Measurements from ENCODE around the gene GAB1. TPM values are rescaled to one million over a fixed set of nuclear protein-coding genes. Genes with fewer than 3 reads are reported as not detected.

The GAB1 gene
- total RNA-seq (1 to 10 TPM in 2 of 5 donors, under 1 TPM in 3; 0.20 to 1.7 (median 0.96) TPM), total RNA-seq (0.13 to 3.3 (median 0.83) reads per million in 29 experiments)
- total RNA-seq (2013), result 0.61 TPM

DNA sequence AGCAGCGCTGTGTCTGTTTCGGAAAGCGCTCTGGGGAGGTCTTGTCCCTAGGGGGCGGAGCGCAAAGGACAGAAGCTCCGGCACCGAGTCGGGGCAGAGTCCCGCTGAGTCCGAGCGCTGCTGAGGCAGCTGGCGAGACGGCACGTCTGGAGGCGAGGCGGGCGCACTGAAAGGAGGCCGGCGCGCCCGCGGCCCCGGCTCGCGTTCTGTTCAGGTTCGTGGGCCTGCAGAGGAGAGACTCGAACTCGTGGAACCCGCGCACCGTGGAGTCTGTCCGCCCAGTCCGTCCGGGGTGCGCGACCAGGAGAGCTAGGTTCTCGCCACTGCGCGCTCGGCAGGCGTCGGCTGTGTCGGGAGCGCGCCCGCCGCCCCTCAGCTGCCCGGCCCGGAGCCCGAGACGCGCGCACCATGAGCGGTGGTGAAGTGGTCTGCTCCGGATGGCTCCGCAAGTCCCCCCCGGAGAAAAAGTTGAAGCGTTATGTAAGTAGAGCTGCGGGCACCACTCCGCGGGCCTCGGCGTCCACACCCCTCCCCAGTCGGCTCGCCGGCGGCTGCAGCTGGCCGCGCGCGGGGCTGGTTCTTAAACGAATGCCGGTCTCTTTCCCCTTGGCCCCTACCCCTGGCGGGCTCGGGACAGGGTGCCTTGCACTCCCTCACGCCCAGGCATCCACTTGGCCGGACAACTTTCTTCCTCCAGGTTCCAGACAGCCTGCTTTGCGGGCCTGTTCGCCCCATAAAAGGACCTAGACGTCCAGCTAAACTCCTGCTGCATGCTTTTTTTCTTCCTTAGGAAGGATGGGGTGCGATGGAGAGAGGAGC lies at the start of gene GAB1:
GAB1 (plus strand) TSS at position 96 of the 819 bp plus-strand sequence; CDS start at position 409, 313 bp downstream.
- CTCF ChIA-PET, result no interaction called here
- H3K36me3 Mint-ChIP-seq, result no peaks in the 10 kb centered on the region
- DNase-seq (peak in 6 of 35 experiments; percentile 4 to 25 (median 9)), ATAC-seq (replicated peaks in 1 of 4) (peak; percentile 26 to 58 (median 40))
- WGBS (ENCODE audit: insufficient coverage), result under 1% methylated on average over 74 of the region's 81 CpGs
- peaks cover 6 to 12% (median 10%) of the 10 kb centered on the region in 3 donors for H3K4me1 Mint-ChIP-seq
- no peaks in the 10 kb centered on the region for H3K9me3 Mint-ChIP-seq
- H3K36me3 ChIP-seq (ENCODE audit: control insufficient read depth in 2 of 2, extremely low read depth in 1 of 2, insufficient read depth in 1 of 2, low read length in 1 of 2), result no peaks in the 10 kb centered on the region
- no peak within 1 kb of the TSS for H3K27ac ChIP-seq (ENCODE audit: low read length)
- H3K27me3 Mint-ChIP-seq, result peaks cover 34 to 42% of the 10 kb centered on the region in 2 donors
- H3K4me1 ChIP-seq (ENCODE audit: control insufficient read depth in 1 of 2, extremely low read depth in 1 of 2, insufficient read depth in 2 of 2, low read length in 2 of 2), result peaks cover 0 to 22% of the 10 kb centered on the region in 2 experiments
- H3K4me3 Mint-ChIP-seq, result peak within 1 kb of the TSS; percentile 64 to 84 (median 76)
- H3K9me3 ChIP-seq, result no peaks in the 10 kb centered on the region
- H3K4me3 ChIP-seq (ENCODE audit: control insufficient read depth in 1 of 2, extremely low read depth in 1 of 2, low read length in 1 of 2), result peak within 1 kb of the TSS; percentile 45 to 81
- peaks cover 0 to 40% of the 10 kb centered on the region in 2 experiments for H3K27me3 ChIP-seq (replicated peaks in 1 of 2; ENCODE audit: control insufficient read depth in 2 of 2, extremely low read depth in 1 of 2, insufficient read depth in 2 of 2, low read length in 1 of 2)
- peak within 1 kb of the TSS in 1 of 2 donors; percentile 74 for H3K27ac Mint-ChIP-seq
- POLR2A ChIA-PET, result no interaction called here

DNA sequence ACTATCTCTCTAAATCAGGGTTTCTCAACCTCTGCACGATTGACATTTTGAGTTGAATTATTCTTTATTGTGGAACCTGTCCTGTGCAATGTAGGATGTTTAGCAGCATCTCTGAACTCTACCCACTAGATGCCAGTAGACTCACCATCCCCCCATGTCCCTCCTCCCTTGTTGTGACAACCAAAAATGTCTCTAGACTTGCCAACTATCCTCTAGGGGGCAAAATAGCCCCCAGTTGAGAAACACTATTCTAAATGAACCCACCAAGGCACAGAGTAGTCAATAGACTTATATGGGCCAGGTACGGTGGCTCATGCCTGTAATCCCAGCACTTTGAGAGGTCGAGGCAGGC lies 49.1 kb upstream of the GAB1 start:
- ChIA-PET POLR2A (no interaction called here), CTCF (interaction anchor here (0.6 kb wide), 2 partner anchors 15 to 1659 kb away, joined by 3 to 4 read pairs; no protein-coding TSS in a partner anchor)
- no peaks in the 10 kb centered on the region for H3K36me3 ChIP-seq (ENCODE audit: control insufficient read depth in 2 of 2, extremely low read depth in 1 of 2, insufficient read depth in 1 of 2, low read length in 1 of 2)
- Mint-ChIP-seq H3K27me3 (peaks cover 2 to 4% of the 10 kb centered on the region in 2 donors), H3K4me1 (no peaks in the 10 kb centered on the region), H3K4me3 (no peak overlapping the region), H3K9me3 (no peaks in the 10 kb centered on the region), H3K27ac (no peak overlapping the region), H3K36me3 (no peaks in the 10 kb centered on the region)
- H3K27me3 ChIP-seq (replicated peaks in 1 of 2; ENCODE audit: control insufficient read depth in 2 of 2, extremely low read depth in 1 of 2, insufficient read depth in 2 of 2, low read length in 1 of 2), result peaks cover 0 to 2% of the 10 kb centered on the region in 2 experiments
- 80% methylated on average over 1 of the region's 3 CpGs for WGBS (ENCODE audit: insufficient coverage)
- no peak overlapping the region for H3K27ac ChIP-seq (ENCODE audit: low read length)
- H3K4me3 ChIP-seq (ENCODE audit: control insufficient read depth in 1 of 2, extremely low read depth in 1 of 2, low read length in 1 of 2), result no peak overlapping the region
- DNase-seq (no peak), ATAC-seq (replicated peaks in 1 of 4) (no peak)
- no peaks in the 10 kb centered on the region for H3K9me3 ChIP-seq
- no peaks in the 10 kb centered on the region for H3K4me1 ChIP-seq (ENCODE audit: control insufficient read depth in 1 of 2, extremely low read depth in 1 of 2, insufficient read depth in 2 of 2, low read length in 2 of 2)

DNA sequence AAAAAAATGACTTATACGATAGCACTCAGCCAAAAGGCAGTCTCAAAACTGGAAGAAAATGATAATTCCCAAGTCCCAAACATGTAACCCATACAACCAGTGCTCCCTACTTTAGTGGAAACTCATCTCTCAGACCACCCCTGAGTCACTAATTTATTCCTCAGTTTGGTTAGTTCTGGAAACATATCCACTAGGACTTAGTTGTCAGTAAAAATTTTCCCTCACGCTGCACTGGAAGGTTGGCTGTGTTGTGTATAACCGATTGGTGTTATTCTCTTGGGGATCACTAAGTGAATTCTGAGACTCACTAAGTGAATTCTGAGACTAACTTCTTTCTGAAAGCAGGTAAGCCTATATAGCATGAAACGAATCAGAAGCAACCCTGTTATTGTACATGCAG lies 48.5 kb upstream of the GAB1 start:
- H3K36me3 ChIP-seq (ENCODE audit: control insufficient read depth in 2 of 2, extremely low read depth in 1 of 2, insufficient read depth in 1 of 2, low read length in 1 of 2), result no peaks in the 10 kb centered on the region
- Mint-ChIP-seq H3K4me3 (no peak overlapping the region), H3K9me3 (no peaks in the 10 kb centered on the region), H3K27ac (no peak overlapping the region), H3K36me3 (no peaks in the 10 kb centered on the region), H3K27me3 (peaks cover 2 to 4% of the 10 kb centered on the region in 2 donors), H3K4me1 (no peaks in the 10 kb centered on the region)
- no peak overlapping the region for H3K4me3 ChIP-seq (ENCODE audit: control insufficient read depth in 1 of 2, extremely low read depth in 1 of 2, low read length in 1 of 2)
- no peaks in the 10 kb centered on the region for H3K9me3 ChIP-seq
- POLR2A ChIA-PET, result no interaction called here
- no peak for DNase-seq
- ATAC-seq (replicated peaks in 1 of 4), result no peak
- 92% methylated on average over 2 of the region's 4 CpGs for WGBS (ENCODE audit: insufficient coverage)
- CTCF ChIA-PET, result interaction anchor here (0.6 kb wide), 2 partner anchors 14 to 1659 kb away, joined by 3 to 4 read pairs; no protein-coding TSS in a partner anchor
- no peak overlapping the region for H3K27ac ChIP-seq (ENCODE audit: low read length)
- H3K27me3 ChIP-seq (replicated peaks in 1 of 2; ENCODE audit: control insufficient read depth in 2 of 2, extremely low read depth in 1 of 2, insufficient read depth in 2 of 2, low read length in 1 of 2), result peaks cover 0 to 2% of the 10 kb centered on the region in 2 experiments
- no peaks in the 10 kb centered on the region for H3K4me1 ChIP-seq (ENCODE audit: control insufficient read depth in 1 of 2, extremely low read depth in 1 of 2, insufficient read depth in 2 of 2, low read length in 2 of 2)

DNA sequence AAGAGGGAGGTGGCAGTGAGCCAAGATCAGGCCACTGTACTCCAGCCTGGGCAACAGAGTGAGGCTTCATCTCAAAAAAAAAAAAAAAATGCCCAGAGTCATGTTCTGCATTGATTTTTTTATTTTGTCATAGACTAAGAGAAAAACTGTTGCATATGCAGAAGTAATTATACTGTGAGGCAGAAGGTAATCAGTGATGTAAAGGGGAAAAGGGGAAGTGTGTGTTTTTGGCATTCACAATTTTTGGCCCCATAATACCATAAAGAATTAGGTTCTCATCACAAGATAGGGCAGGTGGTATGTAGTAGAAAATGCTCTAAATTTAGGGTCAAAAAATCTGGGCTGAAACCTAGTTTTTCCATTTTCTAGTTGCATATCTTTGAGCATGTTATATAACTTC lies 47.3 kb upstream of the GAB1 start:
- Histone ChIP-seq H3K9me3 (no peaks in the 10 kb centered on the region), H3K36me3 (ENCODE audit: control insufficient read depth in 2 of 2, extremely low read depth in 1 of 2, insufficient read depth in 1 of 2, low read length in 1 of 2) (no peaks in the 10 kb centered on the region), H3K27ac (ENCODE audit: low read length) (no peak overlapping the region), H3K4me3 (ENCODE audit: control insufficient read depth in 1 of 2, extremely low read depth in 1 of 2, low read length in 1 of 2) (no peak overlapping the region), H3K4me1 (ENCODE audit: control insufficient read depth in 1 of 2, extremely low read depth in 1 of 2, insufficient read depth in 2 of 2, low read length in 2 of 2) (no peaks in the 10 kb centered on the region), H3K27me3 (replicated peaks in 1 of 2; ENCODE audit: control insufficient read depth in 2 of 2, extremely low read depth in 1 of 2, insufficient read depth in 2 of 2, low read length in 1 of 2) (no peaks in the 10 kb centered on the region)
- Mint-ChIP-seq H3K4me1 (no peaks in the 10 kb centered on the region), H3K27ac (no peak overlapping the region), H3K9me3 (no peaks in the 10 kb centered on the region), H3K36me3 (no peaks in the 10 kb centered on the region), H3K4me3 (no peak overlapping the region), H3K27me3 (peaks cover 2 to 4% of the 10 kb centered on the region in 2 donors)
- ChIA-PET CTCF (interaction anchor here in 1 of 2 donors (0.7 kb wide), 1 partner anchor 231 kb away, joined by 3 read pairs; no protein-coding TSS in a partner anchor), POLR2A (no interaction called here)
- ATAC-seq (replicated peaks in 1 of 4) (no peak), DNase-seq (no peak)

DNA sequence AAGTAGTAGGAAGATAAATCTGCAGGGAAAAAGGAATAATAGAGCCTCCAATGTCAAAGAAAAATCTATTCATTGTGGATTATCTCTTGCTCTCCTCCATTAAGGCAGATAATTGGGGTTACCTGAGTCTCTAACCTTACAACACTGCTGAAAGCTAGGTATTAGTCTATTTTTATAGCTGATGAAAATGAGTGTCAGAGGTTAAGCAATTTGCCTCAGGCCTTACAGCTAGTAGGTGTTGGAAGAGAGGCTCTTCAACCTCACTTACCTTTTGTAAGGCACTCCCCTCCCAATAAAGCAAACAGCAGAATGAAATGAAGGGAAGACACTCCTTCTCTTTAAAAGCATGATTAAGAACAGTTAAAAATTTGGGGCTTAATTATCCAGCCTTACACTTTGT lies 45.4 kb upstream of the GAB1 start:
- Mint-ChIP-seq H3K4me1 (no peaks in the 10 kb centered on the region), H3K4me3 (no peak overlapping the region), H3K36me3 (no peaks in the 10 kb centered on the region), H3K27me3 (no peaks in the 10 kb centered on the region), H3K27ac (no peak overlapping the region), H3K9me3 (no peaks in the 10 kb centered on the region)
- ChIA-PET POLR2A (no interaction called here), CTCF (no interaction called here)
- H3K27ac ChIP-seq (ENCODE audit: low read length), result no peak overlapping the region
- ATAC-seq (replicated peaks in 1 of 4) (no peak), DNase-seq (no peak)
- H3K36me3 ChIP-seq (ENCODE audit: control insufficient read depth in 2 of 2, extremely low read depth in 1 of 2, insufficient read depth in 1 of 2, low read length in 1 of 2), result no peaks in the 10 kb centered on the region
- H3K9me3 ChIP-seq, result no peaks in the 10 kb centered on the region
- no peak overlapping the region for H3K4me3 ChIP-seq (ENCODE audit: control insufficient read depth in 1 of 2, extremely low read depth in 1 of 2, low read length in 1 of 2)
- H3K4me1 ChIP-seq (ENCODE audit: control insufficient read depth in 1 of 2, extremely low read depth in 1 of 2, insufficient read depth in 2 of 2, low read length in 2 of 2), result no peaks in the 10 kb centered on the region
- no peaks in the 10 kb centered on the region for H3K27me3 ChIP-seq (replicated peaks in 1 of 2; ENCODE audit: control insufficient read depth in 2 of 2, extremely low read depth in 1 of 2, insufficient read depth in 2 of 2, low read length in 1 of 2)

DNA sequence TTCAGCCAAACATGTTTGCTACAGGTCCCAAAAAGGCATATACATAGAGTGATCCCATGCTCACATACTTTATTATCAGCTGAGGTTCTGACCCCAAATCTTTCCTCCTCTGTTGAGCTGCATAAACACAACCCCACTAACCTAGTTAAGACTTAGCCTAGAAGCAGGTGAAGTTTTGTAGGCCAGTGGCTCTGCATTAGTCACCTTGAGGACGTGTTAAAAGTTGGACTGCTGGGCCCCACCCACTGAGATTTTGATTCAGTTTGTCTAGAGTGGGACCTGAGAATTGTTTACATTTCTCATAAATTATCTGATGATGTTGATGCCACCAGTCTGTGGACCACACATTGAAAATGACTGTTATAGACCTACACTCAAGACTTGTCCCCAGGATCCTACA lies 43.8 kb upstream of the GAB1 start:
- Mint-ChIP-seq H3K9me3 (no peaks in the 10 kb centered on the region), H3K4me1 (no peaks in the 10 kb centered on the region), H3K27me3 (no peaks in the 10 kb centered on the region), H3K4me3 (no peak overlapping the region), H3K36me3 (no peaks in the 10 kb centered on the region), H3K27ac (no peak overlapping the region)
- ChIA-PET CTCF (no interaction called here), POLR2A (no interaction called here)
- no peak for DNase-seq
- H3K4me1 ChIP-seq (ENCODE audit: control insufficient read depth in 1 of 2, extremely low read depth in 1 of 2, insufficient read depth in 2 of 2, low read length in 2 of 2), result no peaks in the 10 kb centered on the region
- H3K9me3 ChIP-seq, result no peaks in the 10 kb centered on the region
- no peaks in the 10 kb centered on the region for H3K36me3 ChIP-seq (ENCODE audit: control insufficient read depth in 2 of 2, extremely low read depth in 1 of 2, insufficient read depth in 1 of 2, low read length in 1 of 2)
- no peak overlapping the region for H3K4me3 ChIP-seq (ENCODE audit: control insufficient read depth in 1 of 2, extremely low read depth in 1 of 2, low read length in 1 of 2)
- WGBS (ENCODE audit: insufficient coverage), result no CpG with 5 or more reads among the region's 1 CpG
- ATAC-seq (replicated peaks in 1 of 4), result no peak
- no peak overlapping the region for H3K27ac ChIP-seq (ENCODE audit: low read length)
- no peaks in the 10 kb centered on the region for H3K27me3 ChIP-seq (replicated peaks in 1 of 2; ENCODE audit: control insufficient read depth in 2 of 2, extremely low read depth in 1 of 2, insufficient read depth in 2 of 2, low read length in 1 of 2)
